ENCODE results near the gene GPRC5D.

Gene GPRC5D

DNA sequence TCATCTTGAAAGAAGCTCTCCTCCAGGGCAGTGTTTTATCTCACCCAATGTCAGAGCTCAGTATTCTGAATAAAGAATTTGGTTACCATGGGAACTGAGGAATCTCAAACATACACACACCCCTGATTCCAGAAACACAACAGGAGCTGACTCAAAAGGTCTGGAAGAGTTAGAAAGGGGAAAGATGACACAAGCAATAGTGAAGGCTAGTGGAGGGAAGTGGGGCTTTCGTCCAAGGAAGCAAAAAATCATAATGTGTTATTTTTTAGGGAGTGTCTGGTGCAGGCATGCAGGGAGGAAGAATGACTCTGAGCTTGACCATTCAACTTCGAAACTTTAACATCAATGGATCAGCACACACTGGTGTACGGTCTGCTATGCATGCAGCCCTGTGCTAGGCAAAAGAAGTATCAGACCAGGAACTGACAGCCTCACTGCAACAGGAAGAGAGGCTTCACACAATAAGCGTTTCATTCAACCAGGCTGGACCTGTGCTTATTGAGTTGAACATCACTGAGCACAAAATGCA lies 27.8 kb upstream of the GPRC5D start:
- DNase-seq (ENCODE audit: low spot score): peak; percentile 93

GRCh38 chr12:12979126-12979525 lies 27.2 kb upstream of the GPRC5D start:
- no peak for DNase-seq (ENCODE audit: low spot score)

DNA sequence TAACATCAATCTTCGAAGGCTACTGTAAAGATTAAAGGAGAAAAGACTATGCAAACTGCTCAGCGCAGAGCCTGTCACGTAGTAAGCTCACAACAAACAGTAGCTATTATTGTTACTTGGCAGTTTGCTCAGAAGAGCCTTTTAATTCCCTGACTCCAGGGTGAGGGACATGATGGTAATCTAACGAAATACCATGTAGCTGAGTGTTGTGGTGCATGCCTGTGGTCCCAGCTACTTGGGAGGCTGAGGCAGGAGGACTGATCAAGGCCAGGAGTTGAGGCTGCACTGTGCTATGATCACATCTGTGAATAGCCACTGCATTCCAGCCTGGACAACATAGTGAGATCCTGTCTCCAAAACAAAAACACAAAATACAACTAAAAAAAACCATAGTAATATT lies 25.3 kb upstream of the GPRC5D start:
- DNase-seq (ENCODE audit: low spot score): no peak

- DNase-seq (ENCODE audit: low spot score): peak; percentile 91
Measured at GRCh38 chr12:12976366-12976765, 24.4 kb upstream of the GPRC5D start.

DNA sequence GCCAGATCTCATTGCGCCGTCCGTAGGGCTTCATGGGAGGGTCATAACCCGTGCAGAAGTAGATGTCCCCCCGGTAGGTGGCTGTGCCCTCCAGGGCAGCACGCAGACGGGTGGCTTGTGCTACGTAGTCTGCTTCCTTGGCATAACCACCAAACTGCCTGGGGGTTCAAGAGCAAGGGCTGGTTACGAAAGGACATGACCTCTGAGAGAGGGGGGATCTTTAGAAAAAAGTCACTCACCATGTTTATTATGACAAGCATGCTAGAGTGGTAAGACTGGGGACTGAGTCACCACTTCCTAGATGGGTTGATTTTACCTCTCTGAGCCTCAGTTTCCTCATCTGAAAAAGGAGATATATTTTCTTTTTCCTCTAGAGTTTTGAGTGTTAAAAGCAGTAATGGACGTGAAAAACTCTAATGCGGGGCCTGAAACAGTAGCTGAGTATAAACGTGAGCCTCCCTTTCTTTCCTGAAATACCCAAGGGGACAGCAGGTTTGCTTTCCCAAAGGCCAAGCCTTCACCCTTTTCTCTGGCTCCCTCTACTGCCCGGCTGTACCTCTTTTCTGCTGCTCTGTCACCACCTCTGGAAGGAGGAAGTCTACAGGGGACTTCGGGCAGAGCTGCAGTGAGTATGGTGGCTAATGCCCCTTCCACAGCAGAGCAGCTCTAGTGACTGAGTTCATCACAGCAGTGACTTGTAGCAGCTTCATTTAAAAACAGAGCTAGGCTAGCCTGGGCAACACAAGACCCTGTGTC lies 23.5 kb upstream of the GPRC5D start:
- DNase-seq (ENCODE audit: low spot score): peak; percentile 44

DNA sequence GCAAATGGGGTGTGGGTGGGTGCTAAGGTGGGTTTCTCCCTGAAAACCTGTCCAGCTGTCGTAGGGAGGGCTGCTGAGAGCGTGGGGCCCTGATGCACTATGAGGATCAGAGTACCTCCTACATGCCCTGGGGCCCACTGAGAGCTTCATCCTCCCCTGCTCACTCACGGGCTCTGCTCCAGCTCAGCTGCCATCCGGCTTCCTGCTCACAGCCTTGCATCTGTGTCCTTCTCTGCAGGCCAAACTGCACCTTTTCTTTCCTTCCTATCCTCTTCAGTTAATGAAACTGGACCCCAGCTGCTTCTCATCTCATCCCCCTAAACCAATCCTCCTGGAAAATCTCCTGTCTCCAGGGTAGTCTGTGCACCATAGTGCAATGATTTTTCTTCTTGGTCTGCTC lies 22.2 kb upstream of the GPRC5D start:
- no peak for DNase-seq (ENCODE audit: low spot score)

DNA sequence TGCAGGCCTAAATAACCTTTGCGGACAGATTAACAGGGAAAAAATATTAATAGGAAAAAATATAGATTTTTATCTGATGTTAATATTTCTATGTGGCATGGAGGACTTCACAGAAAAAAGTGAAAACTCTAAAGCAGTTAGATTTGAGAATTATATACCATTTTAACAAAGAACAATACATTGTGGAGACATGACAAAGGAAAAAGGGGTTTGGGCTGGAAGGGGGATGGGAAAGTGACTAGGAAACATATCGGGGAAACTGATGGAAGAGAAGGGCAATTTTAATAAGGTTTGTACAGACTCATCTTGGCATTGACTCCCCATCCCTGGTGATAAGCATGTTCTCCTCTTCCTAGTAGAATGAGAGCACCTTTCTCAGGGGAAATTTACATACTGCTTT lies 21.0 kb upstream of the GPRC5D start:
- DNase-seq (ENCODE audit: low spot score): no peak

GRCh38 chr12:12965836-12966235 lies 13.9 kb upstream of the GPRC5D start:
- no peak for DNase-seq (ENCODE audit: low spot score)

- no peak for DNase-seq (ENCODE audit: low spot score)
Measured at GRCh38 chr12:12964255-12964654, 12.3 kb upstream of the GPRC5D start.

- DNase-seq (ENCODE audit: low spot score): no peak
Measured at GRCh38 chr12:12960639-12961209, 8.8 kb upstream of the GPRC5D start.

DNA sequence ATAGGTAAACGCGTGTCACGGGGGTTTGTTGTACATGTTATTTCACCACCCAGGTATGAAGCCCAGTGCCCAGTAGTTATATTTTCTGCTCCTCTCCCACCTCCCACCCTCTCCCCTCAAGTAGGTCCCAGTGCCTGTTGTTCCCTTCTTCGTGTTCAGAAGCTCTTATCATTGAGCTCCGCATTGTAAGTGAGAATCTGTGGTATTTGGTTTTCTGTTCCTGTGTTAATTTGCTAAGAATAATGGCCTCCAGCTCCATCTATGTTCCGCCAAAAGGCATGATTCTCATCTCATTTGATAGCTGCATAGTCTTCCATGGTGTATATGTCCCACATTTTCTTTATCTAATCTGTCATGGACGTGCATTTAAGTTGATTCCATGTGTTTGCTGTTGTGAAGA lies 6.9 kb upstream of the GPRC5D start:
- no peak for DNase-seq (ENCODE audit: low spot score)

GRCh38 chr12:12954878-12955625 lies 3.1 kb upstream of the GPRC5D start:
- DNase-seq (ENCODE audit: low spot score): no peak

DNA sequence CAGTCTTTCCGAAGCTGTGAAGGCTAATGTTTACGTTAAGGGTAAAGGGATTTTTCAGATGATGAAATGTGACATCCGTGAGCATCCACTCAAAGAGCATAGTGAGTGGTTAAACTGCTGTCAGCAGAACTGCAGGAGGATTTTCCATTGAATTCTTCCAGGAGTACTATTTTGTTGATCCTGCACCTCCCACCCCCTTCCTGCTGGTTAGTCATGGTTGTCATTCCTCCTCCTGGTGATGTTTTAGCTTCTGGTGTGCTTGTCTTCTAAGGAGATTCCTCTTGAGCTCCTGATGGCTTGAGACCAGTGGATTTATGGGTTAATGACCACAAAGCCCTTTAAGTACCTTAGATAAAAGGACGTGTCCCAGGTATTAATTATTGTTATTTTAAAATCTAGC lies 2.4 kb upstream of the GPRC5D start:
- no peak for DNase-seq (ENCODE audit: low spot score)

DNA sequence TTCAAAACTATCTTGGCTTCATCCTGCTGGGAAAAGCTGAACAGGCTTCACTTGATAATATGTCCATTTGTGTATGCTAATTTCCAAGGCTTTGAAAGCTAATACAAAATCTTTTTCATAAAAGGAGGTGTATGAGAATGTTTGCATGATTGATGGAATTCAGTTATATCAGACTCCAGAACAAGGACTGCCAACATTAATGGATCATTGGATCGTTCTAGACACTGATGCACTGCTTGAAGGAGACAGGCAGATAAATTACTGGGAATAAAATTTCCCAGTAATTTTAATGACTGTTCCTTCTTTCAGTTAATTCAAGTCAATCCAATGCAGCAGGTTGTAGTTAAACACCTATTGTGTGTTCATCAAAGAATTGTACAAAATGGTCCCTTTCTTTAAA lies 466 bp downstream of the GPRC5D start:
- no peak for DNase-seq (ENCODE audit: low spot score)

DNA sequence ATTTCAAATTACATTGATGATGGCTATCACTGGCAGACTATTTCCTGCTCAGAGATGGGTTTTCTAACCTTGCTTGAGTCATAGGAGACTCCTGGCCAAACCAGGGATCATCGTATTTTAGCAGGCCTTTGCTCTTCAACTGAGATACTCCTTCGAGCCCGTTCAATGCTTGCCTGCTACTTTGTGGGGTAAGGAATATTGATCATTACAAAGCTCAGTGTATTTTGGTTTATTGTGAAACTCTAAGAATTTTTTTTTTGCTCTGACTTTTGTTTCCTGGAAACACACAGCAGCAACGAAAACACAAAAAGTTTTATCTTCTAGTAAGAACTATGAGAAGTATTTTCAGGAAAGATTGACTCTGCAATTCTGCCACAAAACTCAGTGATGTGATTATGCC lies 4.1 kb downstream of the GPRC5D start:
- no peak for DNase-seq (ENCODE audit: low spot score)

DNA sequence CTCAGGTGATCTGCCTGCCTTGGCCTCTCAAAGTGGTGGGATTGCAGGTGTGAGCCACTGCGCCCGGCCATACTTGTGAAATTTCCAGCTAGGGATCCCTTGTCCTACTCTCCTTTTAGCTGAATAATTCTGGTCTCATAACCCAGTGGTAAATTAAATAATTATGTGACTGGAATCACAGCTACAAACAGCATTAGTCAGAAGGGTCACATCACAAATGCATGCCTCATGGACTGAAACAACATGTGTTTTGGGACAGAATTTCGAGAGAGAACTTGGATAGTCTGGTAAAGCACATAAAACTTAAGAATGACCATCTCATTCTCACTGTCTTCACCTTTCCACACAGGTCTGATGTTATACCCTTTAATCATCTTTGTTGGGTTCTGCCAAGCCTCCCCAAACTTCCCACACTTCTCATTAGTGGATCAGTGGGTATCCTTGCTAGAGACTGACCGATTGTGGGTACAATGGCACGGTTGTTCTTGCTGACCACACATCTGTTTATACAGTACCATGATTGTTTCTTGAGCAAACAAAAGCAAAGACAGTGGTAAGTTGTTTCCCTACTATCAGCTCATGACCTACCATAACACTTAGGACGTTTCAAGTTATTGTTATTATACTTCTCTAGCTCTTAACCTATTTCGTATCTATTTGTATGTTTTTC lies 5.1 kb downstream of the GPRC5D start:
- peak; percentile 58 for DNase-seq (ENCODE audit: low spot score)

- no peak for DNase-seq (ENCODE audit: low spot score)
Measured at GRCh38 chr12:12945591-12945990, 6.4 kb downstream of the GPRC5D start.

DNA sequence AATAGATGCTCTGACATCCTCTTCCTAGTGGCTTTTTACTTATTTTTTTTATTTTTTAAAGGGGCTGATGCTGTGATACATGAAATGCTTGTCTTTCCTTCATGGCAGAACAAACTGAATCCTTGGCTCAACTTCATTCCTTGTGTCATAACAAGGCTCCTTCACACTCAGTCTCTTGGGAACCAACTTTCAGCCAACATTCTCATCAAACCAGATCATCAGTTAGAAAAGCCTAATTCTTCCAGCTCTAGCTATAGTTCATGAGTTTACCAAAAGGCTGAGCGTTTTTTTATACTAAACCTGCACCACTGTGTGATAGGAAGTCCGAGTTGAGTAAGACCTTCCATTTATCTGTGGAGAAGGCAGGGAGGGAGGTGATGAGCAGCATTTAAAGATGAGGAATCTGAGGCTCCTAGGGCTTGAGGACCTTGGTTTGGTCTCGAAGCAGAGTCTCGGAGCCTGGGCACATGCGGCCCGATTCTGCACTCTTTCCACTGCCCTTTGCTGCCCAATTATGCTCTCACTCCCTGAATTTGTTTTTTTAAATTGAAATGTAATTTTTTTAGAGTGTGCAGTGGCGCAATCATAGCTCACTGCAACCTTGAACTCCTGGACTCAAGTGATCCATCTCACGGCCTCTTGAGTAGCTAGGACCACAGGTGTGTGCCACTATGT lies 8.2 kb downstream of the GPRC5D start:
- peak; percentile 66 for DNase-seq (ENCODE audit: low spot score)

DNA sequence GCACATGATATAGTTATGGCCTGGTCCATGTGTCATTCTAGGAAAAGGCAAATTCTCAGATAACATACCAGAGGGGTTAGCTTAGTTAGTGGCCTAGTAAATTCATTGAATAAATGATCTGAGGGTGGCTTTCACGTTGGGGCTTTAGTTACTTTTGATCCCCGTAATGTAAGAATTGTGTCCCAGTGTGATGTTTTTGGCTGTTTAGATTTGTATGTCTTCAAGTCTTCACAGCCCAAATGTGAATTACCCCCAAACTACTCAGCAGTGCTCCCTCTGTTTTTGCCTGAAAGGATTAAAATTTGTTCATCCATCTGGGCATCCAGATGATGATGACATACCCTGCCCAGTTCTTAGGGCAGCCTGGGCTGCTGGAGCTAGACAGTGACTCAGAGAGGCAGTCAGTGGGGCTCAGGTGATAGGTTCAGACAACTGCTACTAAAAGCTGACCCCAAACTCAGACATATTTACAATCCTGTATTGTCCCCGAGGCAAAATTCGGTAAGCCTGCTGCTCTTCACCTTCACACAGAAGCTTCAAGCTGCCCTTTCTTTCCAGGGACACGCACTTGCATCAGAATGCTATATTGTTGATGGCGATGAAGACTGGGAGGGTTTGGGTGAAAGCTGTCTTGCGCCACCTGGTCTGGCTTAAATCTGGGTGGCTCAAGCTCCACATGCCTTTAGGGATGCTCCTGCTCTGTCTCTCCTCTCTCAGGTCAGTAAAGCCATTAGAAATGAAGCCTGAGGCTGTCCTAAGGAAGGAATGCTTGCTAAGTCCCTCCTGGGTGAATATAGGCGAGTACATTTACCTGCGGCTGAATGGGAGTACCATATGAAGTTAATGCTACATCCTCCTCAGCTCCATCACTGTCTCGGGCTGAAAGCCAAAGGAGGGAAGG lies 10.3 kb downstream of the GPRC5D start:
- DNase-seq (ENCODE audit: low spot score): no peak

DNA sequence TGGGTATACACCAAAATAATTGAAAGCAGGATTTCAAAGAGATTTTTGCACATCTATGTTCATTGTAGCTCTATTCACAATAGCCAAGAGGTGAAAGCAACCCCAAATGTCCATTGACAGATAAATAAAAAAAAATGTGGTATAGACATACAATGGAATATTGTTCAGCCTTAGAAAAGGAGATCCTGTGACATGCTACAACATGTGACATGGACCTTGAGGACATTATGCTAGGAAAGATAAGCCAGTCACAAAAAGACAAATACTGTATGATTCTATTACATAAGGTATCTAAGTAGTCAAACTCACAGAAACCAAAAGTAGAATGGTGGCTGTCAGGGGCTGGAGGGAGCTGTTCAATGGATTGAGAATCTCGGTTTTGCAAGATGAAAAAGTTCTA lies 12.1 kb downstream of the GPRC5D start:
- no peak for DNase-seq (ENCODE audit: low spot score)

GRCh38 chr12:12938541-12938940 lies 13.4 kb downstream of the GPRC5D start:
- DNase-seq (ENCODE audit: low spot score): no peak
